ENCODE measurements around the gene CNPY1. TPM values are rescaled to one million over a fixed set of nuclear protein-coding genes. Genes with fewer than 3 reads are reported as not detected.

Gene CNPY1
- total and polyA plus RNA-seq, 2 experiments from 2014 or later, result not detected

DNA sequence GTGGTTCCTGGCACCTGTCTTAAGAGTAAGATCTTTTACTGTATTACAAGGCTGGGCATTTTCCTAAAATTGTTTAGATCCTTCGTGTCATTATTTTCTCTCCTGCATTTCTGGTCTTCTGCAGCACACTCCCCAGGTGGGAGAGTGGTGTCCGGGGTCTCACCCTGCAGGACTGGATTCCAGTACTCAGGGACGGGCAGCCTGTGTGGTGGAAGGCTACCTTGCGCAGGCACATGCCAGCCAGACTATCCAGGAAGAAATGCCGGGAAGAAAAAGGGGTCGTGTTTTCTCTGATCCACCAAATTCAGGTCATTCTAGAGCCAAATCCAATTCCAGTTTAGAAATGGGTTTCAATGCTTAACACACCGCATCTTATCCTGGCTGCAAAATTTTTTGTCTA is 27.7 kb downstream of the CNPY1 start:
- no peaks in the 10 kb centered on the region for H3K36me3 ChIP-seq (replicated peaks; ENCODE audit: insufficient read depth, low read depth)
- peaks cover 88% of the 10 kb centered on the region for H3K27me3 ChIP-seq
- H3K4me2 ChIP-seq, result no peak overlapping the region
- H3K9me3 ChIP-seq (ENCODE audit: low read depth), result no peaks in the 10 kb centered on the region
- H4K20me1 ChIP-seq (ENCODE audit: insufficient read depth, poor library complexity, severe bottlenecking), result no peaks in the 10 kb centered on the region
- no peaks in the 10 kb centered on the region for H3K4me1 ChIP-seq (ENCODE audit: insufficient read depth)
- TF ChIP-seq EZH2phosphoT487 (IDR thresholded peaks at IDR 0.05; ENCODE audit: low read depth, severe bottlenecking, unreplicated experiment) (no peak), EZH2 (IDR thresholded peaks at IDR 0.05; ENCODE audit: borderline replicate concordance) (no peak)
- TF ChIP-seq, protein P1, sequence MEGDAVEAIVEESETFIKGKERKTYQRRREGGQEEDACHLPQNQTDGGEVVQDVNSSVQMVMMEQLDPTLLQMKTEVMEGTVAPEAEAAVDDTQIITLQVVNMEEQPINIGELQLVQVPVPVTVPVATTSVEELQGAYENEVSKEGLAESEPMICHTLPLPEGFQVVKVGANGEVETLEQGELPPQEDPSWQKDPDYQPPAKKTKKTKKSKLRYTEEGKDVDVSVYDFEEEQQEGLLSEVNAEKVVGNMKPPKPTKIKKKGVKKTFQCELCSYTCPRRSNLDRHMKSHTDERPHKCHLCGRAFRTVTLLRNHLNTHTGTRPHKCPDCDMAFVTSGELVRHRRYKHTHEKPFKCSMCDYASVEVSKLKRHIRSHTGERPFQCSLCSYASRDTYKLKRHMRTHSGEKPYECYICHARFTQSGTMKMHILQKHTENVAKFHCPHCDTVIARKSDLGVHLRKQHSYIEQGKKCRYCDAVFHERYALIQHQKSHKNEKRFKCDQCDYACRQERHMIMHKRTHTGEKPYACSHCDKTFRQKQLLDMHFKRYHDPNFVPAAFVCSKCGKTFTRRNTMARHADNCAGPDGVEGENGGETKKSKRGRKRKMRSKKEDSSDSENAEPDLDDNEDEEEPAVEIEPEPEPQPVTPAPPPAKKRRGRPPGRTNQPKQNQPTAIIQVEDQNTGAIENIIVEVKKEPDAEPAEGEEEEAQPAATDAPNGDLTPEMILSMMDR (IDR thresholded peaks at IDR 0.05; ENCODE audit: poor library complexity), result no peak
- H2AFZ ChIP-seq, result no peak overlapping the region
- DNase-seq (ENCODE audit: low spot score), result no peak
- no peak overlapping the region for H3K4me3 ChIP-seq
- H3K9me2 ChIP-seq (replicated peaks; ENCODE audit: insufficient read depth), result no peaks in the 10 kb centered on the region
- H3K79me2 ChIP-seq, result no peaks in the 10 kb centered on the region
- WGBS (ENCODE audit: low lambda C conversion rate, missing lambda C conversion rate), result 83% methylated on average over 7 of the region's 7 CpGs
- H3K27ac ChIP-seq, result no peak overlapping the region

DNA sequence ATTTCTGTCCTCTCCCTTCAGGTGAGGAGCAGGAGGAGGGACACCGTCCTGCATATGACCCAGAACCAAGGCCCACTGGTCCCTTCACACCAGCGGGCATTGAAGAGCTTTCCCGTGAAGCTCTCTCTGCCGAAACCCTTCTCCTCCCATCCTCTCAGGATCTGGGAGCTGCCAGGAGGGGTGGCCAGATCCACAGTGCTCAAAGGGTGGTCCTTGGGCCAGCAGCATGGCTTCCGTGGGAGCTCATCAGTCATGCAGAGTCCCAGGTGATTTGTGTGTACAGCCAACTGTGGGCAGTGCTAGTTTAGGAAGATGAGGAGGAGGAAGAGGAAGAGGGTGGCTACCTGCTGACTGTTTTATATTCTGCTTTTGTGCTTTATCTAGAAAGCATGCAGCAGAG is 28.4 kb downstream of the CNPY1 start:
- H2AFZ ChIP-seq, result no peak overlapping the region
- no peaks in the 10 kb centered on the region for H3K79me2 ChIP-seq
- H3K27ac ChIP-seq, result no peak overlapping the region
- WGBS (ENCODE audit: low lambda C conversion rate, missing lambda C conversion rate), result 86% methylated on average over 5 of the region's 5 CpGs
- H3K27me3 ChIP-seq, result peaks cover 89% of the 10 kb centered on the region
- H3K4me3 ChIP-seq, result no peak overlapping the region
- no peaks in the 10 kb centered on the region for H3K9me2 ChIP-seq (replicated peaks; ENCODE audit: insufficient read depth)
- no peaks in the 10 kb centered on the region for H3K9me3 ChIP-seq (ENCODE audit: low read depth)
- H3K4me1 ChIP-seq (ENCODE audit: insufficient read depth), result no peaks in the 10 kb centered on the region
- TF ChIP-seq, protein P1 (IDR thresholded peaks at IDR 0.05; ENCODE audit: poor library complexity), result no peak
- TF ChIP-seq EZH2 (IDR thresholded peaks at IDR 0.05; ENCODE audit: borderline replicate concordance), result no peak
- no peak for TF ChIP-seq EZH2phosphoT487 (IDR thresholded peaks at IDR 0.05; ENCODE audit: low read depth, severe bottlenecking, unreplicated experiment)
- no peaks in the 10 kb centered on the region for H3K36me3 ChIP-seq (replicated peaks; ENCODE audit: insufficient read depth, low read depth)
- no peaks in the 10 kb centered on the region for H4K20me1 ChIP-seq (ENCODE audit: insufficient read depth, poor library complexity, severe bottlenecking)
- DNase-seq (ENCODE audit: low spot score), result no peak
- H3K4me2 ChIP-seq, result no peak overlapping the region

DNA sequence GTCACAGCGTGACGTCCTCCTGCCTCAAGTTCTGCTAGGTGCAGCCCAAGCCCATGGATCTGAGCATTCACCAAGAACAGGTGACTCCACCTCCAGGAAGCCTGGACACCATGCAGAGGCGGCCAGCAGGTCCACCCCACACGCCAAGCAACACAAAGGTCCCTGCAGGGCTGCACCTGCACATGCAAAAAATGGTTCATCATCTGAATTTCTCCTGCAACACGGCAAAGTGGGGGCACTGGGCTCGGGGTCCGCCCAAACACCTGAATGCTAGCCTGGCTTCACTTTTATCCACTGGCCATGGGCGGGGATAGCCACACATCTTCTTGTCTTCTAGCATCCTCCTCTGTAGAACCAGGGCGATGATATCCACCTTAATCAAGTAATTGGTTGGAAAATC is 28.9 kb downstream of the CNPY1 start:
- Histone ChIP-seq H3K27ac (no peak overlapping the region), H3K27me3 (peaks cover 89% of the 10 kb centered on the region), H2AFZ (no peak overlapping the region), H3K36me3 (replicated peaks; ENCODE audit: insufficient read depth, low read depth) (no peaks in the 10 kb centered on the region), H4K20me1 (ENCODE audit: insufficient read depth, poor library complexity, severe bottlenecking) (no peaks in the 10 kb centered on the region), H3K4me3 (no peak overlapping the region), H3K9me3 (ENCODE audit: low read depth) (no peaks in the 10 kb centered on the region), H3K4me1 (ENCODE audit: insufficient read depth) (no peaks in the 10 kb centered on the region), H3K79me2 (no peaks in the 10 kb centered on the region), H3K4me2 (no peak overlapping the region), H3K9me2 (replicated peaks; ENCODE audit: insufficient read depth) (no peaks in the 10 kb centered on the region)
- TF ChIP-seq EZH2phosphoT487 (IDR thresholded peaks at IDR 0.05; ENCODE audit: low read depth, severe bottlenecking, unreplicated experiment) (no peak), EZH2 (IDR thresholded peaks at IDR 0.05; ENCODE audit: borderline replicate concordance) (no peak)
- TF ChIP-seq, protein P1 (IDR thresholded peaks at IDR 0.05; ENCODE audit: poor library complexity), result no peak
- no peak for DNase-seq (ENCODE audit: low spot score)
- 79% methylated on average over 9 of the region's 9 CpGs for WGBS (ENCODE audit: low lambda C conversion rate, missing lambda C conversion rate)

DNA sequence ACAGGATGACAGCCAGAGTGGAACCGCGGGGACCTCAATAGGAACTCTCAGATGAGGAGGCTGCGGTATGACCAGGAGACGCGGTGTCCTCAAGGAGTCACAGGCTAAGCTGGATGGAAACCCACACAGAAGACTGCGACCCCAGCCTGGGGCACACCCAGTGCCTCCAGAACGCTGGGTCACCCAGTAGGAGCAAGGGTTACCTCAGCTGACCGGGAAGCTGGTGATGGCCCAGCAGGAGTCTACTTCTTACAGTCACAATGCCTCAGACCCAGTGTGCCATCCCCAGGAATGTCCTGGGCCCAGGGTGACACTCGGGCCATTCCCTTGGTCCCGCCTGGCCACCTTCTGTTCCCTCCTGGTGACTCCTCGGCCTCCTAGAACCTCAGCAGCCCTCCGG is 29.9 kb downstream of the CNPY1 start:
- Histone ChIP-seq H3K27ac (no peak overlapping the region), H3K9me2 (replicated peaks; ENCODE audit: insufficient read depth) (no peaks in the 10 kb centered on the region), H4K20me1 (ENCODE audit: insufficient read depth, poor library complexity, severe bottlenecking) (no peaks in the 10 kb centered on the region), H3K36me3 (replicated peaks; ENCODE audit: insufficient read depth, low read depth) (no peaks in the 10 kb centered on the region), H3K4me2 (no peak overlapping the region), H3K9me3 (ENCODE audit: low read depth) (no peaks in the 10 kb centered on the region), H3K27me3 (peaks cover 91% of the 10 kb centered on the region), H3K79me2 (no peaks in the 10 kb centered on the region), H2AFZ (no peak overlapping the region), H3K4me3 (no peak overlapping the region), H3K4me1 (ENCODE audit: insufficient read depth) (no peaks in the 10 kb centered on the region)
- DNase-seq (ENCODE audit: low spot score), result no peak
- WGBS (ENCODE audit: low lambda C conversion rate, missing lambda C conversion rate), result 92% methylated on average over 12 of the region's 12 CpGs
- TF ChIP-seq EZH2phosphoT487 (IDR thresholded peaks at IDR 0.05; ENCODE audit: low read depth, severe bottlenecking, unreplicated experiment) (no peak), EZH2 (IDR thresholded peaks at IDR 0.05; ENCODE audit: borderline replicate concordance) (no peak)
- TF ChIP-seq, protein P1 (IDR thresholded peaks at IDR 0.05; ENCODE audit: poor library complexity), result no peak

Data from hepatocyte (in vitro differentiated cells).